Panc1 (cell line): ENCODE data around the gene QPCTL. TPM values are rescaled to one million over a fixed set of nuclear protein-coding genes. Genes with fewer than 3 reads are reported as not detected.

Experiments
- ATAC-seq: fragments of 200-7000 bp; cut with Tn5 transposase; 2 replicates; pipeline ENCODE4 v1.9.1; 2020; ENCODE audit warnings: mild to moderate bottlenecking, moderate library complexity
- BruUV-seq: library from RNA; stranded (reverse); fragments of 400-500 nt; replicated peaks from 2 replicates; lab custom pipeline; 2021; lab: Mats Ljungman, UMichigan
- CTCF ChIA-PET: fragments of 300-600 bp; sonication (Branson Sonifier 250); formaldehyde crosslinking; loops from one replicate; lab custom pipeline; 2022; ENCODE audit warnings: antibody characterized with exemption; lab: Charles Lee
- POLR2A ChIA-PET: fragments of 300-600 bp; sonication (Branson Sonifier 250); formaldehyde crosslinking; loops from one replicate; lab custom pipeline; 2022; ENCODE audit warnings: antibody characterized with exemption; lab: Charles Lee
- DNase-seq: peaks from one replicate; pipeline ENCODE4 v3.0.0-alpha.2; 2010; ENCODE audit warnings: low read depth, low spot score
- H3K27ac ChIP-seq: 2 replicates; pipeline ENCODE4 v1.5.1; 2011; ENCODE audit warnings: mild to moderate bottlenecking, low read length, inconsistent platforms
- H3K27me3 ChIP-seq: fragments of 200-500 bp; sonication (Bioruptor generic); 2 replicates; pipeline ENCODE4 v1.6.0; 2014; ENCODE audit warnings: low read length, inconsistent platforms; ENCODE audit not compliant: control insufficient read depth, insufficient read depth
- H3K36me3 ChIP-seq: fragments of 200-500 bp; sonication (Bioruptor generic); 2 replicates; pipeline ENCODE4 v1.5.1; 2014; ENCODE audit warnings: inconsistent platforms, mild to moderate bottlenecking, low read length, moderate library complexity; ENCODE audit not compliant: control insufficient read depth, insufficient read depth
- H3K4me1 ChIP-seq: 2 replicates; pipeline ENCODE4 v1.5.1; 2011; ENCODE audit warnings: inconsistent platforms, mild to moderate bottlenecking, low read length, moderate library complexity; ENCODE audit not compliant: control insufficient read depth, insufficient read depth
- H3K4me3 ChIP-seq, 2 experiments: 2 replicates each; pipeline ENCODE4 v1.5.1; 2011 to 2012; ENCODE audit warnings: low read depth in 2 of 2, low read length in 2 of 2, mild to moderate bottlenecking in 2 of 2, inconsistent platforms in 1 of 2, moderate library complexity in 1 of 2
- H3K9me3 ChIP-seq: fragments of 200-500 bp; sonication (Bioruptor generic); 2 replicates; pipeline ENCODE4 v1.5.1; 2014; ENCODE audit warnings: low read depth, mild to moderate bottlenecking, inconsistent platforms, low read length, moderate library complexity; ENCODE audit not compliant: control insufficient read depth, insufficient read depth
- CTCF ChIP-seq: fragments of 450-650 bp; IDR thresholded peaks from 2 replicates; pipeline ENCODE4 v1.5.1; 2017; ENCODE audit warnings: mild to moderate bottlenecking
- POLR2AphosphoS5 ChIP-seq: IDR thresholded peaks from 2 replicates; pipeline ENCODE4 v1.6.1; 2012; ENCODE audit warnings: mild to moderate bottlenecking, low read depth, low read length, moderate library complexity
- REST ChIP-seq, 2 experiments: IDR thresholded peaks; 2 replicates each; pipeline ENCODE4 v1.6.1; 2011 to 2012; ENCODE audit warnings: low read depth in 2 of 2, control low read depth in 1 of 2, low read length in 1 of 2, mild to moderate bottlenecking in 1 of 2, moderate library complexity in 1 of 2; ENCODE audit not compliant: insufficient read depth in 1 of 2
- SIN3A ChIP-seq: IDR thresholded peaks from 2 replicates; pipeline ENCODE4 v1.6.1; 2012; ENCODE audit warnings: low read depth, mild to moderate bottlenecking, low read length, moderate library complexity, borderline replicate concordance; ENCODE audit not compliant: insufficient read depth
- TCF7L2 ChIP-seq: IDR thresholded peaks from 2 replicates; pipeline ENCODE4 v1.6.1; 2011; ENCODE audit warnings: mild to moderate bottlenecking, low read depth, low read length, inconsistent platforms
- in situ Hi-C: cut with HindIII; loops from 2 replicates; pipeline ENCODE4 v1.10.0; 2016; ENCODE audit warnings: low sequenced_read_pairs, low pct_unique_long_range_greater_than_20kb
- intact Hi-C: fragments of 100-400 bp; cut with micrococcal nuclease; formaldehyde crosslinking; loops from one replicate; pipeline ENCODE4 v1.10.0; 2022; ENCODE audit not compliant: unreplicated experiment
- total RNA-seq: library from RNA; stranded (reverse); gene quantifications from one replicate; pipeline ENCODE4 v1.2.1, GENCODE V29; 2021; ENCODE audit not compliant: unreplicated experiment

Gene QPCTL
- total RNA-seq, 1 experiment from 2014 or later, result 19.4 TPM

GRCh38 chr19:45674946-45675345 lies 17.5 kb upstream of the QPCTL start:
- in situ Hi-C loops (no loop called here), intact Hi-C loops (no loop called here)

GRCh38 chr19:45676851-45677263 lies 15.6 kb upstream of the QPCTL start:
- H3K4me1 ChIP-seq, result peaks cover 5% of the 10 kb centered on the region
- no peaks in the 10 kb centered on the region for H3K27me3 ChIP-seq
- POLR2A ChIA-PET, result interaction anchor here (0.6 to 1.1 kb wide), 3 partner anchors 14 to 125 kb away, joined by 3 to 4 read pairs (median 4); no protein-coding TSS in a partner anchor
- in situ Hi-C loops, result no loop called here
- BruUV-seq, result no TSS peak
- CTCF ChIA-PET, result interaction anchor here (1.0 to 1.1 kb wide), 2 partner anchors 8 to 16 kb away, joined by 3 to 4 read pairs; no protein-coding TSS in a partner anchor
- DNase-seq, result no peak
- peak; percentile 9 for ATAC-seq
- H3K27ac ChIP-seq, result no peak overlapping the region
- intact Hi-C loops, result no loop called here
- TF ChIP-seq CTCF (no peak), SIN3A (no peak), REST (IDR thresholded peaks at IDR 0.05; ENCODE audit: insufficient read depth in 1 of 2, low read depth in 2 of 2, low read length in 1 of 2) (no peak), POLR2AphosphoS5 (no peak), TCF7L2 (no peak)
- H3K9me3 ChIP-seq, result no peaks in the 10 kb centered on the region
- peak overlapping the region; percentile 50 to 78 for H3K4me3 ChIP-seq
- no peaks in the 10 kb centered on the region for H3K36me3 ChIP-seq

More at GRCh38 chr19:45674946-45675345, 17.5 kb upstream of the QPCTL start:
- POLR2A ChIA-PET, result no interaction called here
- H3K9me3 ChIP-seq, result no peaks in the 10 kb centered on the region
- H3K27me3 ChIP-seq, result no peaks in the 10 kb centered on the region
- no peak overlapping the region for H3K4me3 ChIP-seq
- ATAC-seq (no peak), DNase-seq (no peak)
- no peak overlapping the region for H3K27ac ChIP-seq
- BruUV-seq, result no TSS peak
- no peaks in the 10 kb centered on the region; the same call in 1 of the 2 replicates for H3K36me3 ChIP-seq
- peaks cover 4% of the 10 kb centered on the region; the same call in 1 of the 2 replicates for H3K4me1 ChIP-seq
- CTCF ChIA-PET, result no interaction called here
- TF ChIP-seq SIN3A (no peak), REST (IDR thresholded peaks at IDR 0.05; ENCODE audit: insufficient read depth in 1 of 2, low read depth in 2 of 2, low read length in 1 of 2) (no peak), TCF7L2 (no peak), CTCF (no peak), POLR2AphosphoS5 (no peak)
